Muscle of back (tissue), 11 donors: ENCODE data around the gene CMIP. TPM values are rescaled to one million over a fixed set of nuclear protein-coding genes. Genes with fewer than 3 reads are reported as not detected.
"Not testable (repeated sequence)": the region's sequence is repeated elsewhere in the genome, so short reads cannot be mapped to it uniquely, and the experiment has no call there.

Source experiments
- DNase-seq, 3 donors: peaks; one replicate each; pipeline versions ENCODE4 v3.0.0 to v3.0.0-alpha.2; 2013
- polyA plus RNA-seq, 10 donors: library from polyadenylated mRNA; unstranded; fragments of 120-200 nt; gene quantifications; one replicate each; pipeline ENCODE4 v1.2.1, GENCODE V29; 2013; ENCODE audit not compliant: insufficient read length in 10 of 10

The CMIP gene
- polyA plus RNA-seq, 10 donors, result 12.9 to 24.2 (median 16.3) TPM

DNA sequence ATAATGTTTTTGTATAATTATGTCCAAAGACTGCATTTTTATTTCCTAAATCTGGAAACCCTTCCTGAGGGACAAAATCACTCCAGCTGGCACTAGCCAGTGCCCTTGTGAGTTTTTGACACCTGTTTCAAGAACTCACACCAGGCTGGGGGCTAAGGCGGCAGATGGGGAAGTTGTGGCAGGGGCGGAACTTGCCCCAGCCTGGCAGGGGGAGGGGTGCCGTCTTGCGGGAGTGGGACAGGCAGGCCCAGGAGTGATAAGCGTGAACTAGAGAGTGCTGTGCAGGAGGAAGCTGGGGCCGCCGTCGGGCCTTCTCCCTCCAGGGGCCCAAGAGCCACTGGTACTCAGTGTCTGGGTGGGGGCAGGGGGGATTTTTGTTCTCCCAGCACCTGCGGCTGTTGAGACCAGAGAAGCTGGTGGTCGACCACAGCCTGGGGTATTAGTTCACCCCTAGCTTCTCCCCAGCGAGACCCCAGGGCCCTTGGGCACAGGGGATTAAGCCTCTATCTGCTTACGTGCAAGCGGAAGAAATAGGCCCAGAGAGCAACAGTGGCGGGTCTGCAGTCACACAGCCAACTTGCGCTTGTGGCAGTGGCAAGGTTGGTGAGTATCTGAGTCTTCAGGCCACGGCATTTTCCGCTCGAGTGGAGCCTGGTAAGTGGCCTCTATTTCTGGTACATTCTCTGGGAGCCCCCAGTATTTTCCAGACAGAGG, 294.3 kb downstream of the CMIP start:
- DNase-seq, result peak in 2 of 3 donors; percentile 23 to 34

- DNase-seq, result no peak
Measured at GRCh38 chr16:81739503-81739902, 294.9 kb downstream of the CMIP start.

DNA sequence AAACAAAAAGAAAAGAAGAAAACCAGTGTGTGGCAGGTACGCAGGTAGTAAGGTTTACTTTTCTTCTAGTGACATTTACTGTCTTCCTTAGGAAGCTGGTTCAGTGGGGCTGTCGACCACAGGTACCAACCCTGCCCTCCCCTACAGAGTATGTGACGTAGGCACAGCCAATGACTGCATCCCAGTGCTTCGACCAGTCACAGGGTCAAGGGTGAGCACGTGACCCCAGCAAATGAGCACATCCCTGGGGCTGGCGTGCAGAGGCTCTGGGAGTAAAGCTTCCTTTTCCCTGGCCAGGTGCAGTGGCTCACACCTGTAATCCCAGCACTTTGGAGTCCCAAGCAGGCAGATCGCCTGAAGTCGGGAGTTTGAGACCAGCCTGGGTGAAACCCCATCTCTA, 295.6 kb downstream of the CMIP start:
- no peak for DNase-seq

DNA sequence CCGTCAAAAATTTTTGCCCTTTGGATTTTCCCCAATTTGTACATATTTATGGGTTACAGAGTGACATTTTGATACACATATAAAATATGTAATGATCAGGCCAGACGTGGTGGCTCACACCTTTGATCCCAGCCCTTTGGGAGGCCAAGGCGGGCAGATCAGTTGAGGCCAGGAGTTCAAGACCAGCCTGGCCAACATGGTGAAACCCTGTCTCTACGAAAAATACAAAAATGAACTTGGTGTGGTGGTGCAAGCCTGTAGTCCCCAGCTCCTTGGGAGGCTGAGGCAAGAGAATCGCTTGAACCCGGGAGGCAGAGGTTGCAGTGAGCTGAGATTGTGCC, 296.8 kb downstream of the CMIP start:
- DNase-seq, result not testable (repeated sequence)

GRCh38 chr16:81744385-81744784, 299.8 kb downstream of the CMIP start:
- DNase-seq, result no peak

DNA sequence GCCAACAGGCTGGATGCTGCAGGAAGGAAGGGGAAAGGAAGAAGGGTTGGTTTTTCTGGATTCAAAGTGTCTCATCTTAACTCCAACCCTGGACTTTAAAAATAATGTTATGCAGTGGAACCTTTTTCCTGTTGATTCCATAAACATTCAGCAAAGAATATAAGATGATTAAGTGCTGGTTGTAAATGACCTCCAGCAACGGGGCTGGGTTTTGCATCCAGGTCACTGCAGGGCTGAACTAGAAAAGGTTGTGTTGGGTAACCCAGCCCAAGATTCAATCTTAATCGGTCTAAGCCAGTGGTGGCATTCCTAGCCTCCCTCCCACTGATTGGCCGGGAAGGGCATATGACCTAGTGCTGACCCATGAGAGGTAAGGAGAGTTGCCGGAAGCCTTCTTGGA, 300.3 kb downstream of the CMIP start:
- no peak for DNase-seq

DNA sequence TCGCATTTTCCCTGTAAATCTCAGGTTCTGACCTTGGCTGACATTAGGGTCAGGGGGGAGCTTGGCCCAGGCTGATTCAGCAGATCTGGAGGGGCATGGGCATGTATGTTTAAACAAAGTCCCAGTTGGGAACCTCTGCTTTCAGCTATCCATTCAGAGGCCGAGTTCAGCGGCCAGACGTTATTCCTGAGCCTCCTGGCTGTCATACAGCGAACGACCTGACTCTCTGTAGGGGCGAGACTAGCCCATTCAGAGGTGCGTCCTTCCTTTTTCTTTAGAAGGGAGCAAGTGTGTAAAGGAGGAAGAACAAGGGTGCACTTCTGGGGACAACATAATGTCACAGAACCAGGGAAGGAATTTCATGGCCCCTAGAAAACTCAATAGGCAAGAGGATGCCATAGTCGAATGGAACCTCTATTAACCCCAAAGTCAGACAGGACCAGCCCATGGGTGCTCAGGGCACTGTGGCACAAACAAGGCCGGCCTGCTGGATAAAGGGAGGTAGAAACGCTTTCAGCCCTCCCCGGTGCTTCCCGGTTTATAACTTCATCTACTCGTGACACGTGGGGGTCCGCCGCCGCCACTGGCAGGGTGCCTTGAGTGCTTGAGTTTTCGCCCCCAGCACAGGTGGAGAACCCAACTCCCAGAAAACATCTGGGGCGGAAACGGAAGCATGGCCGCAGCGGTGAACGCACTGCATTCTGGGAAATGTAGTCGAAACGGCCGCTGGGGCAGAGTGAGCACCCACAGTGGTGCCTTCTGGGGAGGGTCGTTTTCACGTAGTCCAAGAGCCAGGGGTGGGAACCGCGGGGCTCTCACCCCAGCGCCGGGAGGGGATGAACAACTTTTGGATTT, 301.3 kb downstream of the CMIP start:
- peak; percentile 53 to 87 (median 72) for DNase-seq

GRCh38 chr16:81746566-81746965, 302.0 kb downstream of the CMIP start:
- no peak for DNase-seq

DNA sequence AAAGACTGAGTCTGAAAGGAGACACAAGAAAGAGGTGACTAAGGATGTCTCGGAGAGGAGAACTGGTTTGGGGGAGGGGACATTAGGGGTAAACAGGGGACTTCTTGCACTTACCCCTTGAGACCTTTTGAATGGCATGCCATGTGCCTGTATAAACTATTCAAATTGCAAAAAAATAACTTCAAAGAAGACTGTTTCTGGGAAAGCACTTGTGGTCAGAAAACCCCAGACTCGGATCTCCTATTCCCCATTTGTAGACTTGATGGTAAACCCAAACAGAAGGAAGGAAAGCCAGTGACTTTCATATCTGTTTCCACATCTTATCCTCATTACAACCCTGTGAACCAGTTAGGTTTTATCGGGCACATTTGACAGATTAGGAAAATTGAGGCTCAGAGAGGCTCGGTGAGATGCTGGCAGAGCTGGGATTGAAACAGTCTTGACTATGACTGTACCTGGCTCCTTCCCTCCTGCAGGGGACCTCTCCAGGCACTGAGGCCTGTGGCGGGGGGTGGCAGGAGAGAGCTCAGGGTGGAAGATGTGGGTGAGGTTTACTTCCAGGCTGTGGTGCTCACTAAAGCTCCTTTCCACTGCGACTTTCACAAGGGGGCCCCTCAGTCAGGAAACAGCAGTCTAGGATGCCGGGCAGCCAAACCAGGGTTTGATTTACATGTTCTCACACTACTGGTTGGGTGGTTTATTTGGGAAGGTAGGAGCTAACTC, 304.0 kb downstream of the CMIP start:
- DNase-seq, result no peak

DNA sequence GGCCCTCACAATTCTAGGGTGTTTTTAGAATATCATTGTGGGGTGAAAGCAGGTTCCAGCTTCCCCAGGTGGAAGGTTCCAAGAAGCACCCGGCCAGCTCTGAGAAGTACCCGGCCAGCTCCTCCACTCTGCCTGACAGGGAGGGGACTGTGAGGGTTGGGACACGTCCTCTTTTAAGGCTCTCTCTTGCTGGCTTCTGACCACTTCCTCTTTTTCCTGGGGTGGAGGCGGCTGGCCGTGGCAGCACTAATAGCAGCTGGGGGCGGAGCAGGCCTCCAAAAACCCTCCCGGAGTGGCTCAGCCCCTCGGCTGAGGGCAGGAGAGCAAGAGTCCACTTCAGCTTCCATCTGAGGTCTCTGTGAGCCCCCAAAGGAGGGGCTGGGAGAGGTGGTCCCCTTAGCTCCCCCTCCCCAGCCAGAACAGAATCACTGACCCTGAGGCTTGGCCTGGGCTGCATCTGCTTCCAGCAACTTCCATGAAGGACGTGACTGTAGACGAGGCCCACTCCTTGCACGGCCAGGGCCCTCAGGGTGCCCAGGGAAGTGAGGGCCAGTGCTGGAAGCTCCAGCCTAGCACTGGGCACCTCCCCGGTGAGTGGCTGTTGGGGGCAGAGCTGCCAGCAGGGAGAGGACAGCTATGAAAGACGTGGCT, 307.7 kb downstream of the CMIP start:
- DNase-seq, result peak in 2 of 3 donors; percentile 22 to 54

DNA sequence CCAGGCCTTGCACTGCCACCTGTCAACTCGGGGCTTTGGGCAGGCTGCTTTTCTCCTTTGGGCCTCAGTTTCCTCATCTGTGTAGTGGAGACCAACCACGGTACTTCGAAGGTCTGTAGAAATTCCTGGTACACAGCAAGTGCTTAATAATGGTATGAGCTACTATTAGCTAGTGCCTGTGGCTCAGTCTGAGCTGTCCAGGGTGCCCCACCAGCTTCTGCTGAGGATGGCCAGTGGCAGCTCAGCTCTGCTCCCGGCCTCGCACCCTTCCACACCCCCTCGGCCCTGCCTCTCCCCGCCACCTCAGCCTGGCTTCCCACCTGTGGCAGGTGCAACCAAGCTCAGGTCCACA, 308.2 kb downstream of the CMIP start:
- DNase-seq, result no peak

- no peak for DNase-seq
Measured at GRCh38 chr16:81754858-81755257, 310.2 kb downstream of the CMIP start.

DNA sequence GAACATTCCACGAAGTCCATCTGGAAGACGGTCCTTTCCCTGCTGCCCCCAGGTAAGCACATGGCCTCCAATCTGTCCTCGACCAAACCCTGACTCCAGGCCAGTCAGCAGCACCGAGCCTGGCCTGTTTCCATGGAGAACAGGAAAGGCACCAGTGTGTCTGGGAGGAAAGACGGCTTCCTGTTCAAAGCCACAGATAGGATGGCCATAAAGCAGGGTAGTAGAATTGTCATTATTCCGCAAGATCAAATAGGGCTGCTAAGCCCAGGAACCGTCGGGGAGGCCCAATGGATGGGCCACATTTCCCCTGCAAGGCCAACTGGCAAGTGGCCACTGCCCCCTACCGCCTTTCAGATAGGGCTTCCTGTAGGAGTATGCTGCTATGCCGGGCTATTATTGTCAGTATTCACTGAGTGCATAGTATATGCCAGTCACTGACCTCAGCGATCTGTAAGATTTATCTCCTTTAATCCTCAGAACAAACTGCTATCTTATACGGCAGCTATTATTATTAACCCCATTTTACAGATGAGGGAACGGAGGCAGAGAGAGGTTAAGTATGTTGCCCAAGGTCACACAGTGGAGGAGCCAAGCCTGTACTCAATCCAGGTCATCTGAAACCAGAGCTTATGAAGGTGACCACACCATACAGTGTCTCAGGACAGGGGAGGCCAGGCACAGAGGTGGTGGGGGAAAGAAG, 311.5 kb downstream of the CMIP start:
- DNase-seq, result peak in 1 of 3 donors; percentile 37

DNA sequence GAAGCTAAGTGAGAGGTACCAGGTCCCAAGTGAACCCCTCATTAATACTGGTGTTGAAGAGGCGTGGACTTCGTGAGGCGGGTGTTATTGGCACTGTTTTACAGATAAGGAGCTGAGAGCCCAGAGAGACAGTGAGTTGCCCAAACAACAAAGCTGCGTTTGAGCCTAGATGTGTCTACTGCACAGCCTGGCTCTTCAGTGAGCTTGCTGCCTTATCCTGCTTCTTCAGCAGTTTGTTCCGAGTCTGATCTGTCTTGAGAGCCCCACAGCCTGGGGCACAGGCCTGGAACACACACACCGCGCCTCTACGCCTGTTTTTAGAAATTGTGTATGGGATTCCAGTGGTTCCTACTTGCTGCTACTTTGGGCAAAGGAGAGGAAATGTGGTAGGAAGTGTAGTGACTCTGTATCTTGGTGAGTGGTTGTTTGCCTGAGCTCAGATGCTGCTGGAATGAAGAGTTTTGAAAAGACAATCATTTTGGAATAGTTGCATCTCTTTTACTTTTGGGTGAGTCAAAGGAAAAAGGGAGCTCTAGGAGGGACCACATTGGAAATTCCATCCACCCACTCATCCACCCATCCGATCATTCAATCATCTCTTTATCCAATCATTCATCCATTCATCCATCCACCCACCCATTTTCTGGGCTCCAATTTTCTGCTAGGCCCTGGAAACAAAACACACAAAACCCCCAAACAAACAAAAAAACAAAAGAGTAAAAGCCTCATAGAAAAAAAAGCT, 312.2 kb downstream of the CMIP start:
- no peak for DNase-seq

GRCh38 chr16:81758376-81758775, 313.8 kb downstream of the CMIP start:
- no peak for DNase-seq

Other genes starting within 250 kb of the CMIP start
- gene BCO1, start 206.1 kb upstream of the CMIP start, polyA plus RNA-seq, result under 1 TPM in 4 of 10 donors, not detected in 6; 0.05 to 0.19 (median 0.07) TPM
- 1 to 10 TPM; 2.2 to 3.4 (median 2.9) TPM for gene GAN, start 129.8 kb upstream of the CMIP start, polyA plus RNA-seq